GM21528 (cell line): ENCODE data around the gene CALU.

Source experiments
- ATAC-seq: cut with Tn5 transposase; IDR thresholded peaks from one replicate; pipeline ENCODE4 v1.9.1; 2021; ENCODE audit warnings: mild to moderate bottlenecking, moderate library complexity; ENCODE audit not compliant: unreplicated experiment, low FRiP score

CALU gene

DNA sequence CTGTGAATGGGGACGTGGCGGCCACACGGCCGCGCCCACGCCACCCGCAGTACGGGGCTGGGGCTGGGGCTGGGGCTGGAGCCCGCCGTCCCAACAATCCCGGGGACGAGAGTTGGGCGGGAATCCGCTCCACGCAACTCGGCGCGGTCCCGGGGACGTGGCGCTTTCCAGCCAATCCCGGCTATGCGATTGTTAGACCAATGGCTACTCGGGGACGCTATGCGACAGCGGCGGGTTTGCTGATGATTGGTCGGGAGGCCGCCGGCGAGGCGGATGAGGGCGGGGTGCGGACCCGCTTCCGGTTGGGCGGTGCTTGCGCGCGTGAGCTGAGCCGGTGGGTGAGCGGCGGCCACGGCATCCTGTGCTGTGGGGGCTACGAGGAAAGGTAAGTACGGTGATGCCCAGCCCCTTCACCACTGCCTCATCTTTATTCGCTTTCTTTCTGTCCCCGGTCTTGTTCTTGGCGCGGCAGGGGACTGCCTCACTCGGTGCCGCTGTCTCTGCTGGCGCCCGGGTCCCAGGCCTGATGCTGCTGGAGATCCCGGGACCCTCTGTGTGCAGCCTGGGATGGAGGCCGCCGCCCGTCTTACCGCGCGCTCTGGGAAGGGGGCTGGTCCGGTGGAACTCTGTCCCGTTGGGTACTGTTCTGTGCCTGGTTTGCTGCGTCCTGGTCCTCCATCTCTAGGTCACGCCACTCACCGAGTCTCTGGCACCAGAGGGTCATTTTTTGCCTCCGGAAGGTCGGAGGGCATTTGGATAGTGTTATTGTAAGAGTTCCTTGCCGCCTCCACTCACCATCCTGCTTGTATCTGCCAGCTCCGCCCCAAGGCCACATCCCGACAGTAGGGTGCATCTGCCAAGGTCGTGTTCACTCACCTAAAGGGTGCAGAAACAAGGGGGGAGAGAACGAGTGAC is at the start of gene CALU:
CALU (plus strand) TSS at position 312 of the 915 bp plus-strand sequence. CDS start 9,225 bp downstream, outside the sequence.
- ATAC-seq: peak; percentile 99

DNA sequence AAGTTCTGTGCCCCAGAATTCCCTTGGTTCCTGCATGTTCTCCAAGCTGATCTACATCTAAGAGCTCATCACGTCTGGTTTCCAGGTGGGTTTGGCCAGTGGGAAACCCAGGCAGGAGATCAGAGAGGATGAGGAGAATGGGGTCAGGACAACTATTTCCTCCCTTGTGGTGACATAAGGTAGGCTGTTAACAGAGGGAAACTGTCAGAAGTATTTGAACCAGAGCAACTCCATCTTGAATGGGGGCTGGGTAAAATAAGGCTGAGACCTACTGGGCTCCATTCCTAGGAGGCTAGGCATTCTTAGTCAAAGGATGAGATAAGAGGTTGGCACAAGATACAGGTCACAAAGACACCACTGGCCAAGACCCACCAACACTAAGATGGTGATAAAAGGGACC is 47.9 kb upstream of the CALU start:
- no peak for ATAC-seq

DNA sequence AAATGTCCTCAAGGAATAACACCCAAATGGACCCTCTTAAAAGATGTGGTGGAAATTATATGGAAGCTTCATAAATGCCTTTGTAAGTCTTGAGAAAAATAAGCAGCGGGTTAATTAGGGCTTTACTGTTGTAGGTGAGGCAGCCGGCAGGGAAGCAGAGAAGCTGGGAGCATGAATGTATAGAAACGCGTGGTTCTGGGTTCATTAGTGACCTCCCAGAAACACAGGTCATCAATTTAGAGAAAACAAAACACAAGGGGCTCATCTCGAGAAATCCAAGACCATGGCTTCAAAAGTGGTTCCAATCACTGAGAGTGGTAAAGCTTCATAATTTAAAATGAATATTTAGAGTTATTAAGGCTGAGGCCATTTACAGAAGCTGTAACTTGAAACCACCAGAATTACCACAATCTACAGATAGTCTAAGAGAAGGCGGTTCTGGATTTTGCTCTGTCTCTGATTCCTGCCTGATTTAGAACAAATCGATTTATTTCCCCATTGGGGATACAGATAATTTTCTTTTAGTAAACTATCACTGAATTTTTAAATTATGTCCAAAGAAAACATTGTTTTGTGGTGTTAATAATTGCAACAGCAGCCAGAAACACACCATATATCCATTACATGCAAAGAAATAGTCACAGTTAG is 46.4 kb upstream of the CALU start:
- no peak for ATAC-seq

DNA sequence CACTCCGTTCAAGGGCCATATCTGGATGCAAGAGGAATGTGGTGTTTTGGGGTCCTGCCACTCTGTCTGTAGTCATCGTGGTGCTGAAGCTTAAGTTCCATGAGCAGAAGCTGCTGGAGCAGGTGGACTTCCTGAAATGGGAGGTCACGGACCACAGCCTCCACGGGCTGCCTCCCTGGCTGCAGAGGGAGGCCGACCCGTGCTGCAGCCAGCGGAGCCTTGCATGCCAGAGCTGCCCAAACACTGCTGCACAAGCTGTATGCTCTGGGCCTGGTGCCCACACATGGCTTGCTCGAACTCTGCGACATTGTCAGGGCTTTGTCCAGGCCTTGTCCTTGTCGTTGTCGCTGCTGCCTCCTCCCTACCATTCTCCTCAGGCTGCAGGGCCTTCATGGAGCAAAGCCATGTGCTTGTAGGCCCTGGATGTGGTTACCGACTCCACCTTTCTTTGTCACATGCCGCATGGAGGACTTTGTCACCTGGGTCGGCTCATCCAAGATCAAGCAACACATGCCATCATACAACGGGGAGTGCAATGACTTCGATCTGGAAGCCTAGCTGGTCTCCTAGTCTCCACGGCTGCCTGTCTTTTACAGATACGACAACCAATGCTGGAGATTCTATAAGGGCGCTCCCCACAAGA is 45.7 kb upstream of the CALU start:
- ATAC-seq: no peak

DNA sequence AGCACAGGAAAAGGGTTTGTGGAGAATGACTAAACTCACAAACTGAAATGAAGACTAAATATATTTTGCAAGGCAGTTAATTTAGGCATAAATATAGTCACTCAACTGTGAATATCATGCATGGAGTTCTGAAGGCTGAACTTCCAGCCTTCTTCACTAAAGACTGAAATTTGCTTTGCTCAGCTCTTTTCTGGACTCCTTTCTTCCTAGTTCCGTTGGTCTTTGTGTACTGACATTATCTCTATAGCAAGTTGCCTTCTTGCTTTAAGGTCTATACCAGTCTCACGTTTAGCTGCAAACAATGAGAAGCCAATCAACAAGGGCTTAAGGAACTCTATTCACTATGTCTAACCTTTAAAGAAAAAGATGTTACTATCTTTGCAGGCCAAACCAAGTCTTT is 44.4 kb upstream of the CALU start:
- ATAC-seq: no peak

DNA sequence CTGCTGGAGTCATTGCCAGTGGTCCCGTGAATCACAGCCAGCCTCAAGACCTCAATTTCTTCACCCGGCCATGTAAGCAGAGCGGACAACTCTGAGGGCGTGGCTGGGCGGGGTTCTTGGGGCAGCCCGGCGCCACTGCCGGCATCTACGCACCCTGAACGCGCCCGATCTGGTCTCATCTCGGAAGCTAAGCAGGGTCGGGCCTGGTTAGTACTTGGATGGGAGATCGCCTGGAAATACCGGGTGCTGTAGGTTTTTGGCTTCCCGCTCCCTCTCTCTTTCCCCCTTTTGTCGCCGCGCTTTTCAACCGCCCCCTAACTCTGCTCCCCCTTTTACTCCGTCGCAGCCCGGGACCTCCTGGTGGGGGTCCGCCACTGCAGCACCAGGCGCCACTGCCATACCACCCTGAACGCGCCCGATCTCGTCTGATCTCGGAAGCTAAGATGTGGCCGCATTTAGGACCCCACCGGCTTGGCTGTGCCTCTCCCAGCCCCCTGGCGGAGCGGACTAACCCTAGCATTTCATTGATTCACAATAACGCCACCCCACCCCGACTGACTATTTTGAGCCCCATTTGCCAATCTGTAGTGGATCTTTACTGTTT is 41.8 kb upstream of the CALU start:
- no peak for ATAC-seq

DNA sequence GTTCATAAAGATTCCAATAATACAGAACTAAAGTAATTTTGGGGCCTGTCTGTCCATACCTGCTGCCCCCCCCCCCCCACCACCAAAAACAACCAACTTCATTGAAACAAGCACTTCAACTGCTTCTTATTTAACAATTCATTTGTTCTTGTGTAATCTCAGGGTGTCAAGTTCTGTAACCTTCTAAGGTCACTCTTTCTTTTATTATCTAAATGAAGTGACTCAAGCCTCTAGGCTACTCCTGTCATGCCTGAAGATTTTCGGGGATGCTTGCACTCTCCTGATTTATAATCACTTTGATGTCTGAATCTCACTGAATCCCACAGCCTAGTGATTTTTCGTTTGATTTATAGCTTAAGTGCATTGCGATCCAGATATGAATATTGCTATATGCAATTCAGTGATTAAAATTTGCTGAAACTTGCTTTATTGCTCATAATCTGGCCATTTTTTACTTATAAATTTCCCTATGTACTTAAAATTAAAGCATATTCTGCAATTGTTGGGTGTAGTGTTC is 39.9 kb upstream of the CALU start:
- no peak for ATAC-seq

DNA sequence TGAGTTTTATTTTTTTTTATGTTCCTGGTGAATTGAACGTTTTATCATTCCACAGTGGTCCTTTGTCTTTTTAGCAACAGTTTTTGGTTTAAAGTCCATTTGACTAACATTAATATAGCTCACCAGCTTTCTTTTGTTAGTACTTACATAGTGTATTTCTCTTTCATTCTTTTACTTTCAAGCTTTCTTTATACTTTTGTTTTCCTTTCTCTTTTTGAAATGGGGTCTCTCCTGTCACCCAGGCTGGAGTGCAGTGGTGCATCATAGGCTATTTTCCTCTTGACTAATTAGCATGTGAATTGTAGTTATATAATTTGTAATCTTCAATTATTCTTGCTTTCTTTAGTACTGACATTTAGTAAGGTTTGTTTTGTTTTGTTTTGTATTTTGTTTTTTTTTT is 39.3 kb upstream of the CALU start:
- ATAC-seq: no peak

DNA sequence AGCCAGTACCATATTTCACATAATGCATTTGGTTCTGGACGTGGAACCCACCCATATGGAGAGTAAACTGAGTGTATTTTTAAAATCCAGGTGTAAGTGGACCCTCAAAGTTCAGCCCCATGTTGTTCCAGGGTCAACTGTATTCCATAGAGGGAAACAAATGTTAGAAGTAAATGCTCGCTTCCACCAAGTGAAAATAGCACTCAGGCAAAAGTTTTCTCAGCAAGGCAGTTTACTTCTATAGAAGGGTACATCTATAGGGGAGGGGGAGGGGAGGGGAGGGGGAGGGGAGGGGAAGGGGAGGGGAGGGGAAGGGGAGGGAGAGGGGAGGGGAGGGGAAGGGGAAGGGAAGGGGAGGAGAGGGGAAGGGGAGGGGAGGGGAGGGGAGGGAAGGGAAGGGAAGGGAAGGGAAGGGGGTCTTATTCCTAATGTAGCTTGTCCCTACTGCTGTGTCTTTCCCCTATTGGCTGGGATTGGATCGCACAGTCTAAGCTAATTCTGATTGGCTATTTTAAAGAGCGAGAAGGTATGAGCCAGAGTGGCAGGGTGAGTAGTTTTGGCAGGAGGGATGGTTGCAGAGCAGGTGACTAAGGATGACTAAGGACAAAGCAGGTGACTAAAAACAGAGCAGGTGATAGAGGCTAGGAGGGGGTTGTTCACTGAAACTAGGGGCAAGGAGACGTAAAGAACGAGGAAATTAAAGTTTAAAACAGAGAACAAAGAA is 37.9 kb upstream of the CALU start:
- ATAC-seq: no peak

DNA sequence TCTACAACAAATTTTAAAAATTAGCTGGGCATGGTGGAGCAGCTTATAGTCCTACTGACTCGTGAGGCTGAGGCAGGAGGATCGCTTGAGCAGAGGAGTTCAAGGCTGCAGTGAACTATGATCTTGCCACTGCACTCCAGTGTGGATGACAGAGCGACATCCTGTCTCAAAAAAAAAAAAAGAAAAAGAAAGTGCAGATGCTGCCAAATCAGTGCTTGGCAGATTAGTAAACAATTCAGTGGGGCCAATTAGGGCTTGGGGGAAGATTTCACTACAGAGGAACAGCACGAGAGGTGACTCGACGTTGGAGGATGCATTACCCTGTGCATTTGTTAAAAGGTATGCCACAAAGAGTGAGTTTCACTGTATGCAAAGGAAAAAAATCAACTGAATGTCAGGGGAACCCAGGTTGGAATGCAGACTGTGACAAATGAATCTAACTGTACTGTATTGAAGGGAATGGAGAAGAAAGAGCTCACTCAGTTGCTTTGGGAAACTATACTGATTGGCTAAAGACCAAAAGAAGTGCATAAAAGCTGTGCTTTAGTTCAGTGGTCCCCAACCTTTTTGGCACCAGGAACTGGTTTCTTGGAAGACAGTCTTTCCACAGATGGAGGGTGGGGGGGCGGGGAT is 35.4 kb upstream of the CALU start:
- no peak for ATAC-seq

DNA sequence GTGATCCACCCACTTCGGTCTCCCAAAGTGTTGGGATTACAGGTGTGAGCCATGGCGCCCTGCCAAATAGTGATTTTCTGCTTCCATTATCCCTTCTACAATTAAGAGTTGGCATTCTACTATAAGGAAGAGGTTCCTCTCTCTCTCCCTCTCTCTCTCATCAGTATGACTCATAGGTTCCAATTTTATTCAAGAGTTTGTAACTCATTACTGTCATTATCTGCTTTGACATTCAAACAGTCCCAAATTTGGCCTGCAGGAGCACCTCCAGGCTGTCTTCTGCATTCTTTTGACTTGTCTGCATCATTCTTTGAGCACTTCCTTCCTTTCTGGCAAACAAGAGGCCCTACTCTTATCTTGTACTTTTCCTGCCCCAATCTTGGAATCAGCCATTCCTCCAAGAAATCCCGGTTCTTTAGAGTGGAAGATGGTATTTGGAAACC is 33.2 kb upstream of the CALU start:
- ATAC-seq: no peak

DNA sequence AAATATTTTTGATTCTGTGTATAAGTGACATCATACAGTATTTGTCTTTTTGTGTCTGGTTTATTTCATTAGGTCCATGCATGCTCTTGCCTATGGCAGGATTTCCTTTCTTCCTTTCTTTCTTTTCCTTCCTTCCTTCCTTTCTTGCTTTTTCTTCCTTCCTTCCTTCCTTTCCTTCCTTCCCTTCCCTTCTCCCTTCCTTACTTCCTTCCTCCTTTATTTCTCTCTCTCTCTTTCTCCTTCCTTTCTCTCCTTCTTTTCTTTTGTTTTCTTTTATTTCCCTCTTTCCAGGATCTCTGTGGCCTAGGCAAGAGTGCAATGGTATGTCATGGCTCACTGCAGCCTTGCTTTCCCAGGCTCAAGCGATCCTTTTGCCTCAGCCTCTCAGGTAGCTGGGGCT is 31.4 kb upstream of the CALU start:
- ATAC-seq: no peak

DNA sequence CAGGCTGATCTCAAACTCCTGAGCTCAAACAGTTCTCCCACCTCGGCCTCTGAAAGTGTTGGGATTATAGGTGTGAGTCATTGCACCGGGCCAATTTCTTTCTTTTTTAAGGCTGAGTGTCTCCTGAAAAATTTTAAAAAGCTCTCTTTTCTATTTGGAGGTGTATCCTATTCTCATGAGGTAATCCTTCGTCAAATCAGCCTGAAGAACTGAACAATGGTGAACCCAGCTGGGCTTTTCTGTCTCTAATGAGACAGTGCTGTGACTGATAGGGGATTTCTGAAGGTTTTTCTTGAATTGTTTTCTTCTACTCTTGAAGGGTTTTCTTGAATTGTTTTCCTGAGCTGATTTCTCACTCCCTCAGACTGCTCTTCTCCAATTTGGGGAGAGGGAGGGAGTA is 30.9 kb upstream of the CALU start:
- no peak for ATAC-seq

DNA sequence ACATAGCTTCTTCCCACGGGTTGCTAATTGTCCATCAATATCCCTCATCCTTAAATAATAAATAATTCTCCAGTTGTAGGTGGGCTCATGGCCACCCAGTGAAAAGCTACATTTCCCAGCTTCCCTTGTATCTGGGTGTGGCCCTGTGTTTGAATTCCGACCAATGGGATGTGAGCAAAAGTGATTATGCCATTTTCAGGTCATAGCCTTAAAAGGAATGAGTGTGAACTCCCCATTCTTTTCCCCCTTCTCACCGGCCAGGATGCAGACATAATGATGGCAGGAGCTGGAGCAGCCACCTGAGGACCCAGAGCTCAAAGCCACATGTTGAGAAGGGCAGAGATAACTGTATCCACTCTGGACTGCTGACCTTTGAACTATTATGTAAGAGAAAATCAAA is 30.3 kb upstream of the CALU start:
- no peak for ATAC-seq

DNA sequence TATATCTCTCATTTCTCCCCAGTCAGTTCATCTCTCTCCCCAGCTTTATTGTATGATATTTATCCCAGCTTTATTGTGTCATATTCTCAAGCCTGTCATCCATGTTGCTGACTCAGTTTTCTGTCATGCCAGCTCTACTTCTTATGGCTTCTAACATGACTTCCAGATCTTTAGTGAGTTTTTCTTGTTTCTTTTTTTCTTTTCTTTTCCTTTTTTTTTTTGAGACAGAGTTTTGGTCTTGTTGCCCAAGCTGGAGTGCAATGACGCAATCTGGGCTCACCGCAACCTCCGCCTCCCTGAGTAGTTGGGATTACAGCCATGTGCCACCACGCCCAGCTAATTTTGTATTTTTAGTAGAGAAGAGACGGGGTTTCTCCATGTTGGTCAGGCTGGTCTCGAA is 28.7 kb upstream of the CALU start:
- ATAC-seq: no peak

DNA sequence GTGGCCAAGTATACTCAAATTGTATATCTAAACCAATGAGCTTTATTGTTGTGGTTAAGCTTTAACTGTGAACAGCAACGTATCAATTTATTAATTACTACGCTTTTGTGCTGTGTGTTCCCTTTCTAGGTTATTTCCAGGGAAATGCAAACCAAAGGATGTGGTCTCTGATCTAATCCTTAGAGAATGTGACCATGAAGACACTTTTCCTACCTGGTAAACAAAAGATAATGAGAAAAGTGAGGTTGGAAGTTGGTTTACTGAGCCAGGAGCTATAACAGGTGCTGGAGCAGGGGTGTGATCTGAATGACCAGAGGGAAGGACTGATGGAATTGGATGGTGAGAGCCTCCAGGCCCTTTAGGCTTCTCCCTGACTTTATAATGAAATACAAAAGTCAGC is 25.4 kb upstream of the CALU start:
- no peak for ATAC-seq

DNA sequence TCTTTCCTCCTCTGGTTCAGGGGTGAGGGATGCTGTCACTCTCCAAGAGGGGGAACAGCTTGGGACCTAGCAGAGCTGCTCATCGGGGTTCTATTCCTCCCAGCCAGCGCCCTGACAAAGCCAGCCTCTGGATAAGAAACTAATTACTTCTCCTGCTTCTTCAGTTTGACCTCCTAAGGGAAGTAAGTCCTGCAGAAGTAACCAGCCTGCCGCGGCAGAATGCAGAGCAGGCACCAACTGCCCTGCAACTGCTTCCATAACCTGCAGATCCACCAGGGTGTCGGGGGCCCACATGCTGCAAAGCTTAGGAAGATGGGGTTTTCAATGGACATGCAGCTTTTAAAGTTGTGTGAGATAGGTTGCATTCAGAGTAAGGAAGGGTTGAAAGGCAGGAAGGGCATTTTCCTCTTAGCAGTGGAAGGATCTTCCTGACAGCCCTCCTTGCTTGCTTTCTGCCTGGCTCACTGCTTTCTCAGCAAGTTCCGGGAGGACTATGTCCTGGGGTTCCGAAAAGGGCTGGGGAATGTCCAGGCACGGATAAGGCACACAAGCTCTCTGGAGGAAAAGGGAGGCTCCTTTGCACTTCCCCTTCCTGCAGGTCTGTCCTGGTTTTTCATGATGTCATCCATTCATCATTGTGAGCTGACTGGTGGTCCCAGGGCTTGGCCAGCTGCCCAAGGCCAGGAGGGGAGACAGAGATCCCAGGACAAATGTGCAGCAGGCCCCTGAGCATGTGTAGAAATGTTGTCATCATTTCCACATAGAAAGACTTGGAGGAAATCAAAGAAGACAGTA is 24.3 kb upstream of the CALU start:
- ATAC-seq: no peak

DNA sequence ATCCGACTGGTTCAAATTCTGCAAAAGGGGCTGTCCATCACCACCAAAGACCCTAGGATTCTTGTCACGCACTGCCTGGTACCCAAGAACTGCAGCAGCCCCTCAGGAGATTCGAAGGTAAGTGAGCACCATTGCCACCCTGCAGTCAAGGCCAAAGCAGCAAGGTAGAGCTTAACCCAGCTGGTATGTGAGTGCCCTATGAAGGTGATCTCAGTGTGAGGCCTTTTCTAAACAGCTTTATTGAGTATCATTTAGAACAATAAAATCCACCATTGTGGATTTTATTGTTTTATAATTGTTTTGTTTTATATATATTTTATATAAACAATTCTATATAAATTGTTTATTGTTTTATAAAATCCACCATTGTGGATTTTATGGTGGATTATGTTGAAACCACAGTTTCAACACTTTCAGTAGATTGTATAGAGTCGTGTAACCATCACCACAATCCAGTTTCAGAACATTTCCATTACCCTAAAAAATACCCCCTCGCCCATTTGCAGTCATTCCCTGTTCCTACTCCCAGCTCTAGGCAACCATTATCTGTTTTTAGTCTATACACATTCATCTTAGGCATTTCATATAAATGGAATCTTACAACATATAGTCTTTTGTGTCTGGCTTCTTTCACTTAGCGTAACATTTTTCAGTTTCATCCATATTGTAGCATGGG is 20.1 kb upstream of the CALU start:
- ATAC-seq: no peak
